Fibroblast of skin of scalp (primary cell): Measurements from ENCODE around the gene CHTOP.
A peak's percentile ranks its signal among the peaks of the same experiment; 100 is the strongest.
"Not testable (repeated sequence)": the region's sequence is repeated elsewhere in the genome, so short reads cannot be mapped to it uniquely, and the experiment has no call there.

Experiments used
- DNase-seq: peaks from one replicate; pipeline ENCODE4 v3.0.0-alpha.2; 2013

Gene CHTOP

DNA sequence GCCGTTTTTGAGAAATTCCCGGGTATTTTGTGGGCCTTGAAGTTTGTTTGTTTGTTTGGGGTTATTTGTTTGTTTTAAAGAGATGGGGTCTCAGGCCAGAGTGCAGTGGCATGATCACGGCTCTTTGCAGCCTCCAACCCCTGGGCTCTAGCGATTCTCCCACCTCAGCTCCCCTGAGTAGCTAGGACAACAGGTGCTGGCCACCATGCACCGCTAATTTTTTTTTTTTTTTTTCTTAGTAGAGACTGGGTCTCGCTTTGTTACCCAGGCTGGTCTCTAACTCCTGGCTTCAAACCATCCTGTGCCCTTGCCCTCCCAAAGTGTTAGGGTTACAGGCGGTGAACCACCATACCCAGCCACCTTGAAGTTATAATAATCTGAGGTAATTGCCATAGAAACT is 2.0 kb downstream of the CHTOP start:
- DNase-seq = no peak

- DNase-seq = no peak
These were observed 2.4 kb downstream of the CHTOP start for GRCh38 chr1:153636312-153636711.

GRCh38 chr1:153638261-153638660 is 4.4 kb downstream of the CHTOP start:
- DNase-seq = no peak

GRCh38 chr1:153639280-153639679 is 5.4 kb downstream of the CHTOP start:
- no peak for DNase-seq

GRCh38 chr1:153640213-153640612 is 6.3 kb downstream of the CHTOP start:
- DNase-seq = not testable (repeated sequence)

GRCh38 chr1:153640861-153641260 is 7.0 kb downstream of the CHTOP start:
- DNase-seq = no peak

DNA sequence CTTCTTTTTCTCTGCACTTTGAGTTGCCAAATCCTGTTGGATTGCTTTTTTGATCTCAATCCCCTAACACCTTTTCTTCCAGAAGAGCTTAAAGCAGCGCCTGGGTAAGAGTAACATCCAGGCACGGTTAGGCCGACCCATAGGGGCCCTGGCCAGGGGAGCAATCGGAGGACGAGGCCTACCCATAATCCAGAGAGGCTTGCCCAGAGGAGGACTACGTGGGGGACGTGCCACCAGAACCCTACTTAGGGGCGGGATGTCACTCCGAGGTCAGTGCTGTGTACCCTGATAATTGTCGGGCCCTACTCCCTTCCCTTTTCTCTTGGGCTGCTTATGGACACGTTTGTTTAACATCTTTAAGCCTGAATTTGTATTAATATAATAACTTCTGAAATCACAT is 8.3 kb downstream of the CHTOP start:
- no peak for DNase-seq

GRCh38 chr1:153643100-153643499 is 9.2 kb downstream of the CHTOP start:
- no peak for DNase-seq

GRCh38 chr1:153643816-153644215 is 9.9 kb downstream of the CHTOP start:
- DNase-seq = no peak

DNA sequence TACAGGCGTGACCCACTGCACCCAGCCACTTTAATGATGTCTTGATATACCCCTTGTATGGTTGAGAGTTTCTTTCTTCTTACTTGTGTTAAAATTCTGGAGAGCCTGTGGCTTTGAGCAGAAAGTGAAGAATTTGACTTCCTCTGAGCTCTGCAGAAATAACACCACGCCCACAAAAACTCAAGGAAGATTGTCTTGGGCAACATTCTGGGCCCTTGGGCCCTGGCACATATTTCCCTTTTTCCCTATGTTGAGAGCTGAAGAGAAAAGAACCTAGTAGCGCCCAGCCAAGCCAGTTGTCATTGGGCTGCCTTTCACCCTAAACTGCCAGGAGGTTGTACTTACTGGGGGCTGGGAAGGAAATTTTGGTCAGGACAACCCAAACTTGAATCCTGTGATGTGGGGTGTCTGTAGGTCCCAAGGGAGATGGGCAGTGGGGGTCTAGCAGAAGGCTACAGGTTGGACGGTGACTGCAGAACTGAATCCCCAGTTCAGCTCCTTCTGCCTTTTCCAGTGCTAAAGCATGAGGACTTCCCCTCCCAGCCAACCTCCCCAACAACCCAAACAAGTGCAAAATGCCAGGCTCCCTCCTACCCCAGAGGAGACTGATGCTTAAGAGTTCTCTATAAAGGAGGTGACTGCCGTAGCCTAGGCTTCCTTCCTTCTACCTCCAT is 12.9 kb downstream of the CHTOP start:
- no peak for DNase-seq

DNA sequence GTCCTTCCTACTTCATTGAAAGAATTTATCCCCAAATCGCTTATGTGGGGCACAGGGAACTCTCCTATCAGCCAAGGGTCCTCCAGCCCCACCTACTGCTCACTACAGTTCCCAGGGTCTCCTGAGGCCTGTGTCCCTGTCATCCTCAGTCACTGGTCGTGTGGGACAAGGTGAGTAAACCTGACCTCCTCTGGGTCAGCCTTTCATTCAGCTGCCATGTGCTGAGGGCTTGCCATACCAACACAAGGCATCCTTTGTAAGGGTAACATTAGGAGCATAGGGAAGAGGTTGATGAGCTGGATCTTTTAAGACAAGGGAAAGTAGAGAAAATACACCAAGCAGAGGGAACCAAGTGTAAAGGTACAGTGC is 13.5 kb downstream of the CHTOP start:
- DNase-seq = no peak

DNA sequence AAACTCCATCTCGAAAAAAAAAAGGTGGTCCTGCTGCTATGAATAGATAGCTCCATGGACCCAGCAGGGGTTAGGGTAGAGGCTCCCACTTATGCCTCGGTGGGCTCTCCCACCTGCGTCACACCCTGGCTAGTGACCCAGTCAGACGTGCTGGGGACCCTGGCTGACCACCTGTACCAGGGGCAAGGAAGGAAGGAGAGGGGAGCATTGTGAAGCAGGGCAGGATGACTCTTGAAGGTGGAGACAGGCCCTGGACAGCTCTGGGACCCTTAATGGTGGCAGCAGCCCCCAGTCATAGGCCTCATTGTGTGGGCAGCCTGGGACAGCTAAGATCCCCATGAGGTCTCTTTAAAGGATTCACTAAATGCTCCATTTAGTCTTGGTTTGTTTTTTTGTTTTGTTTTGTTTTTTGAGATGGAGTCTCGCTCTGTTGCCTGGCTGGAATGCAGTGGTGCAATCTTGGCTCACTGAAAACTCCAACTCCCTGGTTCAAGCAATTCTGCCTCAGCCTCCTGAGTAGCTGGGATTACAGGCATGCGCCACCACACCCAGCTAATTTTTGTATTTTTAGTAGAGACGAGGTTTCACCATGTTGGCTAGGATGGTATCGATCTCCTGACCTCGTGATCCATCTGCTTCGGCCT is 14.3 kb downstream of the CHTOP start:
- DNase-seq = no peak

GRCh38 chr1:153649137-153649862 is 15.4 kb downstream of the CHTOP start:
- DNase-seq = no peak

DNA sequence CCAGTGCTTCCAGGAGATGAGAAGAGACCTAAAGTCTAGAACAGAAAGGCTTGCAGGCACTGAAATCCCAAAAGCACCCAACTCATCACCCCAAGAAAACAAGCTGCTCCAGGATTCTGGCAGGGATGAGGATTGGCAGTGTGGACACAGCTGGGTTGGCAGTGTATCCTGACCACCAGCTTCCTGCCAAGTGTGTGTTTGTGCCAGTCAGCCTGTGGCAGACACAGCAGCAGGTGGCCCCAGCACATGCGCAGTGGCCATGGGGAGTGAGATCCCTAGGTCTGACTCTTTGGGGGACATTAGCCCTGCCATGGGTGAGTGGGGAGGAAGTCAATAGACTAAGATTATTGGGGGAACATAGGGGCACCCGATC is 16.0 kb downstream of the CHTOP start:
- DNase-seq = no peak

DNA sequence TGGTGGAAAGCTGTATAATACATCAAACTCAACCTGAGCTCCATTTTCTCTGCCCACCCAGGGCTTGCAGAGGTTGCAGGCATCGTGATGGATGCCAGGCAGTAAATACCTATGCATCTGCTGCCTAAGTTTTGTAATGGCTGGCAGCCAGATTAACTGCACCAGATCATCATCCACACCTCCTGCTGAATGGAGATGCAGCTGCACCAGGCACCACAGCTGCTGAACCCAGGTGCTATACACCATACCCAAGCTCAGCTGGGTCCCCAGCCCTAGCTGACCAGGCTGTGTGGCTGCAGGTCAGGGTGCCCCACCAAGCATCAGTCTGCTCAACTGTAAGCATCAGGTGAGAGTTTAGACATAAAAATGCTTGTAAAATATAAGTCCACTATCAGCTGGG is 17.9 kb downstream of the CHTOP start:
- no peak for DNase-seq

GRCh38 chr1:153652805-153653500 is 19.1 kb downstream of the CHTOP start:
- peak; percentile 51 for DNase-seq

DNA sequence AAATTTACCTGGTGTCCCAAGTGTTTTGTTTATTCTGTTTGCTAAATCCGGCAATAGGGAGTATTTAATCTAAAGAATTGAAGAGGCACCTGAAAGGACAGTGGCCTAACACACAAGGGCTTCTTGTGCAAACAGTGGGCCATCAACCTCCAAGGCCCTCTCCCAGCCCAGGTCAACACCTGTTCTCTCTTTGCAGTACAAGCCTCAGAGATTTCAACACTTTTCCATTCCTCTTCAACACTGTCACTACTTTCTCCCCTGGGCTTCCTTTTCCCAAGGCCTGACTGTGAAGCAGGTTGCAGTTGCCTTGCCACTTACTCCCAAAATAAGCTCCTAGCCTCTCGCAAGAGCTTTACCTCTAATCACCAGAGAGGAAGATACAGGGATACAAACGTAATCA is 21.5 kb downstream of the CHTOP start:
- no peak for DNase-seq

DNA sequence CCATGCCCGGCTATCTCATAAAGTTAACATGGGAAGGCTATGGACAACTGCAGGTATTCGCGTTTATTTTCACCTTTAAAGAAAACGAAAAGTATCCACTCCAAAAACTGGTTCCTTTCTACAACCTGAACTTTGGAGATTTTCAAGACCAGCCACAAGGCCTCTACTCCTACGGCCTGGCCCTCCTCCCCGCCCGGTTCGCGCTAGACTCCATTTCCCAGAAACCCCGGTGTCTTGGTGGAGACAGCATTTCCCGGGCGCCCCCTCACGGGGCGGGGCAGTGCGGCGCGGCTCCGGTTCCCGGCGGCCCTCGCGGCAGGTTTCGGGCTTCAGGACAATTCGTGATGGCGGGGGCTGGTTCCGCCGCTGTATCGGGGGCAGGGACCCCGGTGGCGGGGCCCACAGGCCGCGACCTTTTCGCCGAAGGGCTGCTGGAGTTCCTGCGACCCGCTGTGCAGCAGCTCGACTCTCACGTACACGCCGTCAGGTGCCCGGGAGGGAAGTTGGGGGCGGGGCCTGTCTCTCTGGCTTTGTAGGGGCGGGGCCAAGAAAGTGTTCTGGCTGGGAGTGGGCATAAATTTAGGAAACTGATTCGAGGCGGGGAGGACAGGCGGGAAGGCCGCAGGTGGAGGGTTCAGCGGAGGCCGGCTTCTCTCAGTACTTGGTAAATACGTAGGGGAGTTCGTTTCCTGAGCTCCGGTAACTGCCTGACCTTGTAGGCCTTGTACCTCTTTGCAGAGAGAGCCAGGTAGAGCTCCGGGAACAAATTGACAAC is 24.7 kb downstream of the CHTOP start, which contains the start of gene SNAPIN:
SNAPIN (plus strand) TSS at position 304 of the 775 bp plus-strand sequence; CDS start at position 345, 41 bp downstream.
- DNase-seq = peak; percentile 91

DNA sequence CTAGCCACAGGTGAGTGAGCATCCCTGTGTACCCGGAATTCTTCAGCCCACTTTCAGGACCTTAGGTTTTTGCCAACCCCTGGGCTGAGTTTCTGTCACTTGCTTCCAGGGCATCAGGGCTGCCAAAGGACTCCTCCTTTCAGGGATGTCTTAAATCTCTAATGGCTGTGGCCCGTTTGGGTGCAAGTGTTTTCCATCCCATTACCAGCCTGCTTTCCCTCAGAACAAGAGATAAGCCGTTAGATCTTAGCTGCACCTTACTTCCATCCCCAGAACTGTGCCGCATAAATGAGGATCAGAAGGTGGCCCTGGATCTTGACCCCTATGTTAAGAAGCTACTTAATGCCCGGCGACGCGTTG is 25.3 kb downstream of the CHTOP start:
- DNase-seq = no peak

DNA sequence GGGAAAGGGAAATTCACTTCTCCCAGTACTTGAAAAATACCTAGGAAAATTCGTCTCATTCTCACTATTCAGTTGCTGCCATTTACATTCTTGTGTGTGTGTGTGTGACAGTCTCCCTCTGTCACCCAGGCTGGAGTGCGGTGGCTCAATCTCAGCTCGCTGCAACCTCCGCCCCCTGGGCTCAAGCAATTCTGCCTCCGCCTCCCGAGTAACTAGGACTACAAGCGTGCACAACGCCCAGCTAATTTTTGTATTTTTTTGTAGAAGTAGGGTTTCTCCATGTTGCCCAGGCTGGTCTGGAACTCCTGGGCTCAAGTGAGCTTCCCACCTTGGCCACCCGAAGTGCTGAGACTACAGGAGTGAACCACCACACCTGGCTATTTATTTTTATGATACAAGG is 25.8 kb downstream of the CHTOP start:
- no peak for DNase-seq

- peak; percentile 36 for DNase-seq
These were observed 27.3 kb downstream of the CHTOP start for GRCh38 chr1:153661111-153661708.

GRCh38 chr1:153662269-153662668 is 28.4 kb downstream of the CHTOP start:
- no peak for DNase-seq
